ENCODE results near the gene TBX10.
"Not testable (repeated sequence)": the region's sequence is repeated elsewhere in the genome, so short reads cannot be mapped to it uniquely, and the experiment has no call there.

The TBX10 gene

GRCh38 chr11:67597458-67597857 is 42.1 kb downstream of the TBX10 start:
- DNase-seq = not testable (repeated sequence)

GRCh38 chr11:67596753-67597300 is 42.7 kb downstream of the TBX10 start:
- no peak for DNase-seq

GRCh38 chr11:67594480-67594879 is 45.1 kb downstream of the TBX10 start:
- DNase-seq = no peak

GRCh38 chr11:67593565-67593905 is 46.0 kb downstream of the TBX10 start:
- no peak for DNase-seq

GRCh38 chr11:67592880-67593564 is 46.5 kb downstream of the TBX10 start:
- no peak for DNase-seq

- not testable (repeated sequence) for DNase-seq
Observed at GRCh38 chr11:67588899-67589415, 50.6 kb downstream of the TBX10 start.

GRCh38 chr11:67588136-67588503 is 51.4 kb downstream of the TBX10 start:
- no peak for DNase-seq

- no peak for DNase-seq
Observed at GRCh38 chr11:67586568-67587250, 52.9 kb downstream of the TBX10 start.

- DNase-seq = no peak
Observed at GRCh38 chr11:67585911-67586310, 53.7 kb downstream of the TBX10 start.

GRCh38 chr11:67584881-67585873 is 54.4 kb downstream of the TBX10 start:
- no peak for DNase-seq

GRCh38 chr11:67584205-67584880 is 55.2 kb downstream of the TBX10 start:
- peak; percentile 37 for DNase-seq

- peak; percentile 79 for DNase-seq
Observed at GRCh38 chr11:67583247-67584204, 56.0 kb downstream of the TBX10 start, which contains the start of gene GSTP1. TSS of gene GSTP1 (plus strand) at chr11:67583812. CDS start at chr11:67583844, 32 bp downstream.

GRCh38 chr11:67582011-67582410 is 57.6 kb downstream of the TBX10 start:
- DNase-seq = no peak

- no peak for DNase-seq
Observed at GRCh38 chr11:67581469-67581868, 58.1 kb downstream of the TBX10 start.

Data from stimulated activated naive CD4-positive, alpha-beta T cell treated with Interleukin-2 at 50 U/mL for 16 hours (primary cell).